Omental fat pad (tissue), 4 donors: ENCODE data around the gene C10orf88. TPM values are rescaled to one million over a fixed set of nuclear protein-coding genes. Genes with fewer than 3 reads are reported as not detected.

Experiments used
- ATAC-seq: fragments of 150-250 bp; one replicate; pipeline ENCODE4 v1.9.1; 2016; ENCODE audit warnings: mild to moderate bottlenecking, moderate library complexity; ENCODE audit not compliant: low FRiP score
- DNase-seq: peaks from one replicate; pipeline ENCODE4 v3.0.0-alpha.2; 2019; ENCODE audit warnings: low spot score
- CTCF ChIP-seq, 3 donors: fragments of 450-650 bp; IDR thresholded peaks; one replicate each; pipeline ENCODE4 v1.5.1; 2016 to 2017; ENCODE audit warnings: antibody characterized with exemption in 3 of 3, mild to moderate bottlenecking in 3 of 3, moderate library complexity in 2 of 3
- total RNA-seq, 4 donors: library from RNA; depleted of rRNA; stranded (reverse); fragments of >200 nt; gene quantifications; one replicate each; pipeline ENCODE4 v1.1.0, GENCODE V29; 2016

The C10orf88 gene
- total RNA-seq, 4 donors from 2014 or later: 3.8 to 16.7 (median 5.2) TPM

DNA sequence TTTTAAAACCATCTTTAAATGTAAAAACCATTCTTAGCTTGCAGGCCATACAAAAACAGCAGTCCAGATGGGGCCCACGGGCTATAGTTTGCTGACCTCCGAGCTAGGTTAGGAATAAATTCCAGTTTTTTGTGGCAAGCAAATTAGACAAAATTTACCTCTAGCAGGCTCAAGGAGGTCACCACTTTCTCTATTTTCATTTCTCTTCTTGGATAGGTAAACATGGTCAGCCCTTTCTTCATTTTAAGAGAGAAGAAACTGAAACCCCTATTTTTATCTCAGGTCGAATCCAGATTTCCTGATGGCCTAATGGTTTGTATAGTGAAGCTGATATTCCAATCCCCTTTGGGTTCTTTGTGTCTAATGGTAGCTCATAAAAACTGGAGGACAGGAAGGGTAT lies 43.8 kb upstream of the C10orf88 start:
- TF ChIP-seq CTCF (IDR thresholded peaks at IDR 0.05): no peak
- no peak for ATAC-seq
- no peak for DNase-seq

- DNase-seq (no peak), ATAC-seq (no peak)
- TF ChIP-seq CTCF (IDR thresholded peaks at IDR 0.05): no peak
Observed at GRCh38 chr10:122995936-122996335, 41.9 kb upstream of the C10orf88 start.

DNA sequence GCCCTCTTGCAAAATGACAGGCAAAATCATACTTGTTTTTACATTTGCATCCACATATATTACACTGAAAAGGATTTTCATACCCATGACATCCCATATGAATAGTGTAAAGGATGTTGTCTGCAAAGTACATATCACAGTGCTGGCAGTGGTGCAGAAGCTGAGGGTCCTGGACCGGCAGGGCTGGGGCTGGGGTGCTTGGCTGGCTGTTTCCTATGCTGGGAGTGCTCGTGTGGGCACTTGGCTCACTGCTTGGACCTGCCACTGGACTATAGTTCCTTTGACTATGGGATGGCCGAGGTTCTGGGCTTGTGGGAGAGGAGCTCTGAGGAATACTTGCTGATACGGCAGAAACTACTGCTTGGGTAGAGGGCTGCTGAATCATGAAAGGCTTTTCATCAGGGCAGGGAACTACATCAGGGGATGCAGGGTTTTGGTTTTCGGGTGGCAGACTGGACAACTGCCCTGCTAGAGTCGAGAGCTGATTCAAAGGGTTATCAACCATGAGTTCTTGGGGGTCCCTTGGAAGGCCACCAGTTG lies 39.8 kb upstream of the C10orf88 start:
- ATAC-seq (no peak), DNase-seq (no peak)
- no peak for TF ChIP-seq CTCF (IDR thresholded peaks at IDR 0.05)

GRCh38 chr10:122992031-122992585 lies 38.1 kb upstream of the C10orf88 start:
- DNase-seq (no peak), ATAC-seq (no peak)
- TF ChIP-seq CTCF (IDR thresholded peaks at IDR 0.05): no peak

- DNase-seq (no peak), ATAC-seq (no peak)
- TF ChIP-seq CTCF (IDR thresholded peaks at IDR 0.05): no peak
Observed at GRCh38 chr10:122990278-122990677, 36.3 kb upstream of the C10orf88 start.

GRCh38 chr10:122988501-122988900 lies 34.5 kb upstream of the C10orf88 start:
- DNase-seq: no peak
- TF ChIP-seq CTCF (IDR thresholded peaks at IDR 0.05): no peak
- no peak for ATAC-seq

DNA sequence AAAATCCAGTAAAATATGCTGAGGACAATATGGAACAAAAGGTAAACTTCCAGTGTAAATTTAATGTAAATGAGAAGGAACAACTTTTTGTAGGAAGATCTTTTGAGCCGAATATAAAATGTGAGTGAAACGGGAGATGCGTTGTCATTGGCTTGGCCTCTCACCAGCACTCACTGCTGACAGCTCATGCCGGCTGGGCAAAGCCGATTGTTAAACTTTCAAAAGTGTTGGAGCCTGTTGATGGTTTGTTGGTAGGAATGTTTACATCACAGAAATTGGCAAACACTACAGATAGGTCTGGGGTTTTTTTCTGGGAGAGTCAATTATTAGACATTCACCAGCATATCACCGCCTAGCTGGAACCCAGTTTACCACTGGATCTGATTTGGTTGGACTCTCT lies 32.3 kb upstream of the C10orf88 start:
- DNase-seq (no peak), ATAC-seq (no peak)
- no peak for TF ChIP-seq CTCF (IDR thresholded peaks at IDR 0.05)
